ENCODE results near the gene TCF7L1. TPM values are rescaled to one million over a fixed set of nuclear protein-coding genes. Genes with fewer than 3 reads are reported as not detected.

The TCF7L1 gene
- total RNA-seq, 2 donors from 2014 or later, result 8.3 to 8.8 TPM

GRCh38 chr2:85189606-85190270 is 56.5 kb downstream of the TCF7L1 start:
- Histone ChIP-seq H3K27ac (no peak overlapping the region), H3K4me3 (no peak overlapping the region), H3K27me3 (replicated peaks; ENCODE audit: insufficient read depth) (no peaks in the 10 kb centered on the region), H3K36me3 (no peaks in the 10 kb centered on the region), H3K4me1 (ENCODE audit: control insufficient read depth in 1 of 2, low read depth in 2 of 2) (peaks cover 0 to 8% of the 10 kb centered on the region in 2 donors), H3K9me3 (no peaks in the 10 kb centered on the region)
- no peak for TF ChIP-seq CTCF (IDR thresholded peaks at IDR 0.05)
- no peak for DNase-seq (ENCODE audit: low spot score)
- ATAC-seq (ENCODE audit: insufficient number of reproducible peaks, low FRiP score, low read depth), result no peak

DNA sequence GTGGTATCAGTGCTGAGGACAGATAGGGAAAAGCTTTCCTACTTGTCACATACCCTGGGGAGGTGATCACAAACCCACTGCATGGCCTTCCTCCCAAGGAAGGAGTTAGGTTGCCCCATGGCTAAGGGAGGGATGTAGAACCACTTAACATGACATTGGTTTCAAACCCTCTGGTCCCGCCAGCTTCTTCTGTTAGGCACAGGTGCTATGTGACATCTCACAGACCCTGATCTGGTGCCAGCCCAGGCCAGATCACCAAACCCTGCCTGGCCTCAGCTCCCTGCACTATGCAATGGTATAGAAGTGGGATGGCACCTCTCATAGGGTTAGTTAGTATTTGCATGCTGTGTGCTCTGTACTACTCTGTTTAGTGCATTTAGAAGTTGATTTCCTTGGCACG is 58.0 kb downstream of the TCF7L1 start:
- no peaks in the 10 kb centered on the region for H3K27me3 ChIP-seq (replicated peaks; ENCODE audit: insufficient read depth)
- H3K27ac ChIP-seq, result no peak overlapping the region
- no peaks in the 10 kb centered on the region for H3K9me3 ChIP-seq
- no peak overlapping the region for H3K4me3 ChIP-seq
- TF ChIP-seq CTCF (IDR thresholded peaks at IDR 0.05), result no peak
- no peak for ATAC-seq (ENCODE audit: insufficient number of reproducible peaks, low FRiP score, low read depth)
- H3K4me1 ChIP-seq (ENCODE audit: control insufficient read depth in 1 of 2, low read depth in 2 of 2), result peaks cover 0 to 16% of the 10 kb centered on the region in 2 donors
- H3K36me3 ChIP-seq, result no peaks in the 10 kb centered on the region
- DNase-seq (ENCODE audit: low spot score), result no peak

GRCh38 chr2:85194780-85195480 is 61.7 kb downstream of the TCF7L1 start:
- Histone ChIP-seq H3K27me3 (replicated peaks; ENCODE audit: insufficient read depth) (no peaks in the 10 kb centered on the region), H3K4me3 (no peak overlapping the region), H3K9me3 (no peaks in the 10 kb centered on the region), H3K36me3 (no peaks in the 10 kb centered on the region), H3K4me1 (ENCODE audit: control insufficient read depth in 1 of 2, low read depth in 2 of 2) (peaks cover 0 to 15% of the 10 kb centered on the region in 2 donors), H3K27ac (no peak overlapping the region)
- no peak for TF ChIP-seq CTCF (IDR thresholded peaks at IDR 0.05)
- ATAC-seq (ENCODE audit: insufficient number of reproducible peaks, low FRiP score, low read depth) (no peak), DNase-seq (ENCODE audit: low spot score) (no peak)

DNA sequence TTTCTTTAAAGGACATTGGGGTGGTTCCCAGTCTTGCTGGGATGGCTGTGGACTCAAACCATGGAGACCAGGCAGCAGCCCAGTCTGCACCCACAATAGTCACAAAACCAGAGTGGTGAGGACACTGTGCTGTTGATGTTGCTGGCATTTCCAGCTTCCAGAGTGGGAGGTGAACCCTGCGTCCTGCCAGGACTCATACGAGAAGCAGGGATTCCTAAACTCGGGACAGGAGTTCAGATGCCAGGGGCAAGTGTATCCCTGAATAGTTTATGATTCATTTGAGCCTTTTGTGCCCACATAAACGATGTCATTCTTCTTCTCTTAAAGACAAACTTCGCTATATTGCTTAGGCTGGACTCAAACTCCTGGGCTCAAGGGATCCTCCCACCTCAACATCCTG is 62.8 kb downstream of the TCF7L1 start:
- peak; percentile 61 for ATAC-seq (ENCODE audit: insufficient number of reproducible peaks, low FRiP score, low read depth)

More for the DNA sequence above, 62.8 kb downstream of the TCF7L1 start:
- no peak overlapping the region for H3K4me3 ChIP-seq
- no peaks in the 10 kb centered on the region for H3K36me3 ChIP-seq
- H3K4me1 ChIP-seq (ENCODE audit: control insufficient read depth in 1 of 2, low read depth in 2 of 2), result peaks cover 0 to 15% of the 10 kb centered on the region in 2 donors
- no peak overlapping the region for H3K27ac ChIP-seq
- H3K9me3 ChIP-seq, result no peaks in the 10 kb centered on the region
- H3K27me3 ChIP-seq (replicated peaks; ENCODE audit: insufficient read depth), result no peaks in the 10 kb centered on the region
- no peak for TF ChIP-seq CTCF (IDR thresholded peaks at IDR 0.05)
- DNase-seq (ENCODE audit: low spot score), result no peak
